Peyer's patch (tissue), 4 donors: ENCODE measurements around the gene KLF3. TPM values are rescaled to one million over a fixed set of nuclear protein-coding genes. Genes with fewer than 3 reads are reported as not detected.

Experiments used
- DNase-seq, 3 donors: peaks; one replicate each; pipeline ENCODE4 v3.0.0-alpha.2; 2017 to 2019
- H3K27ac ChIP-seq, 4 donors: fragments of 200-600 bp; sonication (generic); one replicate each; pipeline ENCODE4 v1.5.1; 2016 to 2019
- H3K27me3 ChIP-seq, 2 donors: fragments of 200-600 bp; sonication (generic); one replicate each; pipeline ENCODE4 v1.5.1; 2019
- H3K36me3 ChIP-seq, 3 donors: fragments of 200-600 bp; sonication (generic); one replicate each; pipeline ENCODE4 v1.5.1; 2016 to 2019
- H3K4me1 ChIP-seq, 4 donors: fragments of 200-600 bp; sonication (generic); one replicate each; pipeline ENCODE4 v1.5.1; 2016 to 2019
- H3K4me3 ChIP-seq, 4 donors: fragments of 200-600 bp; sonication (generic); 1 replicate in 3 of 4; 2 replicates in 1 of 4; pipeline ENCODE4 v1.5.1; 2016 to 2019; ENCODE audit warnings: mild to moderate bottlenecking in 1 of 4
- H3K9me3 ChIP-seq, 4 donors: fragments of 200-600 bp; sonication (generic); one replicate each; pipeline ENCODE4 v1.5.1; 2016 to 2019; ENCODE audit warnings: mild to moderate bottlenecking in 1 of 4
- POLR2A ChIP-seq, 2 donors: fragments of 450-650 bp; IDR thresholded peaks; one replicate each; pipeline ENCODE4 v1.5.1; 2017; ENCODE audit warnings: antibody characterized with exemption in 2 of 2, mild to moderate bottlenecking in 2 of 2, moderate library complexity in 2 of 2
- total RNA-seq, 4 donors: library from RNA; depleted of rRNA; stranded (reverse); fragments of >200 nt; gene quantifications; one replicate each; pipeline ENCODE4 v1.1.0, GENCODE V29; 2016
- TF ChIP-seq, protein P1 (sequence below), 6 experiments: fragments of 450-650 bp in 4 of 6; fragments of 200-600 bp in 2 of 6; sonication (generic) in 1 of 6; IDR thresholded peaks; one replicate each; pipeline ENCODE4 v1.5.1; 2017 to 2019; ENCODE audit warnings: antibody characterized with exemption in 6 of 6, mild to moderate bottlenecking in 3 of 6, moderate library complexity in 1 of 6

The KLF3 gene
- total RNA-seq, 4 donors from 2014 or later: 36.3 to 128 (median 103) TPM

DNA sequence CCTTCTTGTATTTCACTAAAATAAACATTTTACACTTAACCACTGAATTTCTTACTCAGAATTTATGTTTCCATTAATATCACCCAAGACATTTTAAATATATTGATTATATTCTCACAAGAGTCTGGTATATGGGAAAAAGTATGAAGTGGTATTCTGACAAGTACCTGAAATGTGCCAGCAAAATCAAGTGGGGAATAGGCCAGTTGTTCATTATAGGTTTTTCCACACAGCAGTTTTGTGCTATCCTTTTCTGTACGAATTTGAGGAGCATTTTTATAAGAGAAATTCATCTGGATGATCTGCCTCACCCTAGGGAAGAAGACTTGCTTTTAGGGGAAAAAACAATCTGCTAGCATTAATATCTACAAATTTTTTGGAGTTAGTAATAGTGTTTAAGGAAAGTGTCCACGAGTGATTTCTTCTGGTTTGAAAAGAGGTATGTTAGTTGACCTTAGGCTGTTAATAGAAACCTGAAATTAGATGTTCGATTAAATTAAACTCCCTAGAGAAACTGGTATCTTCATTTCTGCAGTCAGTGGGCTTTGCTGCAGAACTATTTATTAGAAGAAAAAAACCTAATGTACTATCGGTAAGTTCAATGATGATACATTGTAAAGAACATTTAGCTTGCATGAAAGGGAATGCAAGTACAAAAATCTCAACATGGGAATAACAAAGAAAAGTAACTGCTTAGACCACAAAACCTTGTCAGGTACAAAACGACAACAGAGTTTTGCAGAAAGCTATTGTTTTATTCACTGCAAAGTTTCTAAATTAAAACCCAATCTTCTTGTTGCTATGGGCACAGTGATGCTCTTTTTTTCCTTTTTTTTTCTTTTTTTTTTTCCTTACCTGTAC lies 1.8 kb downstream of the KLF3 start:
- H3K4me3 ChIP-seq: peak overlapping the region in 3 of 4 donors; percentile 69 to 91 (median 78)
- peak overlapping the region; percentile 97 to 100 (median 98) for H3K27ac ChIP-seq
- DNase-seq: no peak
- H3K4me1 ChIP-seq: peaks cover 0 to 28% (median 6%) of the 10 kb centered on the region in 4 donors
- no peaks in the 10 kb centered on the region for H3K9me3 ChIP-seq
- no peaks in the 10 kb centered on the region for H3K36me3 ChIP-seq
- H3K27me3 ChIP-seq: no peaks in the 10 kb centered on the region
- TF ChIP-seq, protein P1, sequence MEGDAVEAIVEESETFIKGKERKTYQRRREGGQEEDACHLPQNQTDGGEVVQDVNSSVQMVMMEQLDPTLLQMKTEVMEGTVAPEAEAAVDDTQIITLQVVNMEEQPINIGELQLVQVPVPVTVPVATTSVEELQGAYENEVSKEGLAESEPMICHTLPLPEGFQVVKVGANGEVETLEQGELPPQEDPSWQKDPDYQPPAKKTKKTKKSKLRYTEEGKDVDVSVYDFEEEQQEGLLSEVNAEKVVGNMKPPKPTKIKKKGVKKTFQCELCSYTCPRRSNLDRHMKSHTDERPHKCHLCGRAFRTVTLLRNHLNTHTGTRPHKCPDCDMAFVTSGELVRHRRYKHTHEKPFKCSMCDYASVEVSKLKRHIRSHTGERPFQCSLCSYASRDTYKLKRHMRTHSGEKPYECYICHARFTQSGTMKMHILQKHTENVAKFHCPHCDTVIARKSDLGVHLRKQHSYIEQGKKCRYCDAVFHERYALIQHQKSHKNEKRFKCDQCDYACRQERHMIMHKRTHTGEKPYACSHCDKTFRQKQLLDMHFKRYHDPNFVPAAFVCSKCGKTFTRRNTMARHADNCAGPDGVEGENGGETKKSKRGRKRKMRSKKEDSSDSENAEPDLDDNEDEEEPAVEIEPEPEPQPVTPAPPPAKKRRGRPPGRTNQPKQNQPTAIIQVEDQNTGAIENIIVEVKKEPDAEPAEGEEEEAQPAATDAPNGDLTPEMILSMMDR (IDR thresholded peaks at IDR 0.05): no peak
- TF ChIP-seq POLR2A (IDR thresholded peaks at IDR 0.05): no peak

DNA sequence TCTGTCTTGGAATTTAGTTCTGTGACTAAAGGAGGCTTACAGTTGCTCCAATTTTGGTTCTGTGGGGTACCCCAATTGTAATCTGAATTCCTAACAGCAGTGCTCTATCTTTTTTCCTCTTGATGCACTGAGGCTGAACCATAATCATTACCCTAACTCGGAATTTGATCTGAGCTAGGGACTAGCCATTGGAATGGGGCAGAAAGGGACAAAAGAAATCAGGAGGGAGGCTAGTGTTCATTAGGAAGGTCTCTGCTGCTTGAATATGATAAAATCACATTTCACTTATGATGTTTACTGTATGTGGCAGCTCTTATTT lies 2.7 kb downstream of the KLF3 start:
- DNase-seq: no peak
- H3K4me1 ChIP-seq: peaks cover 0 to 37% (median 11%) of the 10 kb centered on the region in 4 donors

DNA sequence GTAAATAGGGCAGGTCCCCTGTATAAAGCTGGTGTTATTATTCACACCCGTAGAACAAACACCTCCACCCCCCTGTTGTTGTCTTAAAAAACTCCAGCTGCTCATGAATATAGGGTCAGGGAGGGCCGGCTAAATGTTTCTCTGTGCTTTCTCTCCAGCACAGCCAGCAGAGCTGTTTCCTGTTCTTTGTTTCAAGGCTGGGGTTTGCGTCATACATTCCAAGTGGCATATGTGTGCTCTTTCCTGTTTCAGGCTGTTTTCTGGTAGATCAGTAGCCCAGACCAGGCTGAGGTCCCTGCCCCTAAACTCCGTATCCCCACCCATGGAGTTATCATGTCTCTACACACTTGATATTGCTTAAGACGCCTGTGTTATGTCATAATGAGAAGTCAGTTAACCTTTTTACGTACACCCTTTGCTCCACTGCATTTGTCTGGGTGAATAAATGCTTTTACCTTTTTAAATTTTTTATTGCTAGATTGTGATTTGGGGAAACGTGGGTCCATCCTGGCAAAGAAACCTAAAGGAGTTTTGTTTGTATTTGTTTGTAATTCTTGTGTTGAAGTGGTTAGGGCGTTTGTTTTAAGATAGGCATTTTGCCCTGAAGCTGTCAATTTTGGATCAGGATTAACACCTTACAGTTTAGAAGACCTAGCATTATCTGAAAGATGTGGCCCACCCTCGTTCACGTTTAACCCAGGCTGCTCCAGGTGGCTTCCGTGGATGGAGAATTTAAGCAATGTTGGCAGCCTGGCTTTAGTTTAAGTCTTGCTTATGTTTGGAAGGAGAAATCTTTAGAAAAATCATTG lies 3.3 kb downstream of the KLF3 start:
- Histone ChIP-seq H3K36me3 (no peaks in the 10 kb centered on the region), H3K27ac (peak overlapping the region; percentile 97 to 100 (median 98)), H3K27me3 (no peaks in the 10 kb centered on the region), H3K4me3 (peak overlapping the region in 3 of 4 donors; percentile 5 to 78 (median 69)), H3K4me1 (peaks cover 0 to 43% (median 11%) of the 10 kb centered on the region in 4 donors), H3K9me3 (no peaks in the 10 kb centered on the region)
- TF ChIP-seq, protein P1 (IDR thresholded peaks at IDR 0.05): no peak
- TF ChIP-seq POLR2A (IDR thresholded peaks at IDR 0.05): peak; percentile 92 to 98
- DNase-seq: peak; percentile 68 to 93 (median 75)

More for the DNA sequence above, 2.7 kb downstream of the KLF3 start:
- no peak for TF ChIP-seq POLR2A (IDR thresholded peaks at IDR 0.05)
- TF ChIP-seq, protein P1 (IDR thresholded peaks at IDR 0.05): no peak
- Histone ChIP-seq H3K27me3 (no peaks in the 10 kb centered on the region), H3K36me3 (no peaks in the 10 kb centered on the region), H3K4me3 (peak overlapping the region in 3 of 4 donors; percentile 5 to 78 (median 69)), H3K27ac (peak overlapping the region; percentile 97 to 100 (median 98)), H3K9me3 (no peaks in the 10 kb centered on the region)

DNA sequence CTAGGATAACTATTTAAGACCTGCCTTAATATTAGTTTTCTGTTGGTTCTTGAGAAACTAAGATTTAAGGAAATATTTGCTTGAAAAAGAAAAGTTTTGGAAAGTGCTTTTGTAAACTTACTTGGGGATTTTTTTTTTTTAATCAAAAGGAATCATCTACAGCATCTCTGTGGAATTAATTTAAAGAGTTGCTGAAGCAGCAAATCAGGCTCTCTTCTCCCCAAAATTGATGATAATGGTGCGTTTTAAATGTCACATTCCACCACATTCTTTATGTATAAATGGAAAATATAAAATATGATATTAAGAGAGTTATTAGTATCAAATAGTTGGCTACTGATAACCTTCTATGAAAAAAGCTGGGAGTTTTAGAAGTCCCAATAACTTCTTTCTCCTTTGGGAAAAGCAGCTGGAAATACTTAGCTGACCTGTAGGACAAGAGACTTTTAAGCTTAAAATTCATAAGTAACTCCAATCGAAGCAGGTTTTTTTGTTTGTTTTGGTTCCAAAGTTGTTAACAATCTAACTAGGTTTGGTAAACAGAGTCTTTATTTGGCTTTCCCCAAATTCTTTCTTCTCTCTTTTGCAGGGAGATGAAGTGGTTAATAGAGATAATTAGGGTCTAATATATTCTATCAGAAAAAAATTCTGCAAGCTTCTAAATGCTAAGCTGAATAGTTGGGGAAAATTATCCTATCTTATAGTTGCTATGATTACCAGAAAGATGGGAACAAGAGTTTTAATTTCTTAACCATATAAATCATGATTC lies 4.4 kb downstream of the KLF3 start:
- Histone ChIP-seq H3K36me3 (no peaks in the 10 kb centered on the region), H3K27me3 (no peaks in the 10 kb centered on the region), H3K4me1 (peaks cover 4 to 54% (median 13%) of the 10 kb centered on the region in 4 donors), H3K9me3 (no peaks in the 10 kb centered on the region), H3K4me3 (peak overlapping the region in 1 of 4 donors; percentile 78), H3K27ac (peak overlapping the region; percentile 15 to 98 (median 89))
- no peak for DNase-seq
- TF ChIP-seq, protein P1 (IDR thresholded peaks at IDR 0.05): no peak
- no peak for TF ChIP-seq POLR2A (IDR thresholded peaks at IDR 0.05)

DNA sequence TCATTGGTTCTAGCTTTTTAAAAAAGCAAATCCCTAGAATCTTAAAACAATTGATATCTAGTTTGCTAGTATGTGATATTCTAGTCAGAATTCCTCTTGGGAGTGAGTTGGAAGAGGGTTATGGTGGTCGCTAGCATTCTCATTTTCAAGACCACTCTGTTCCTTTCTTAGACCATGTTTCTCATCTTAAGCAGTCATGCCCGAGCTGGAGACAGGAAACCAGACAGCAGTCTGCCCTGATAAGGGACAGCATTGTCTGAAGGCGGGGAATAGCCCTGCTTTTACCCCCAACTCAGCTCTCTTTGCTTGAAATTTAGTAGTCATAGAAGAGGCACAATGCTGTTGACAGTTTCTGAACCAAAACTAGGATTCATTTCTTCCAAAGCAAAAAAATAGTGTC lies 5.2 kb downstream of the KLF3 start:
- TF ChIP-seq POLR2A (IDR thresholded peaks at IDR 0.05): no peak
- TF ChIP-seq, protein P1 (IDR thresholded peaks at IDR 0.05): no peak
- no peak for DNase-seq
- peaks cover 4 to 62% (median 13%) of the 10 kb centered on the region in 4 donors for H3K4me1 ChIP-seq
- no peaks in the 10 kb centered on the region for H3K9me3 ChIP-seq
- no peaks in the 10 kb centered on the region for H3K27me3 ChIP-seq
- peak overlapping the region; percentile 50 to 98 (median 89) for H3K27ac ChIP-seq
- H3K36me3 ChIP-seq: no peaks in the 10 kb centered on the region
- H3K4me3 ChIP-seq: peak overlapping the region in 2 of 4 donors; percentile 23 to 30
